HFFc6 (cell line): Measurements from ENCODE around the gene PC. TPM values are rescaled to one million over a fixed set of nuclear protein-coding genes. Genes with fewer than 3 reads are reported as not detected.
A peak's percentile ranks its signal among the peaks of the same experiment; 100 is the strongest.

ENCODE experiments used
- DNase-seq: peaks from one replicate; pipeline ENCODE4 v3.0.0-alpha.2; 2018
- H3K27ac Mint-ChIP-seq: 2 replicates; pipeline ENCODE4 v1.8.0; 2020; ENCODE audit warnings: mild to moderate bottlenecking, mixed read lengths
- H3K27me3 Mint-ChIP-seq: 2 replicates; pipeline ENCODE4 v1.8.0; 2021; ENCODE audit warnings: mild to moderate bottlenecking, moderate library complexity, mixed read lengths; ENCODE audit not compliant: insufficient read depth
- H3K36me3 Mint-ChIP-seq: 2 replicates; pipeline ENCODE4 v1.8.0; 2021; ENCODE audit warnings: low read depth, mixed read lengths
- H3K4me1 Mint-ChIP-seq: 2 replicates; pipeline ENCODE4 v1.8.0; 2020; ENCODE audit warnings: low read depth, mixed read lengths
- H3K4me3 Mint-ChIP-seq: 2 replicates; pipeline ENCODE4 v1.8.0; 2020; ENCODE audit warnings: mild to moderate bottlenecking, moderate library complexity, mixed read lengths
- H3K9me3 Mint-ChIP-seq: 2 replicates; pipeline ENCODE4 v1.8.0; 2020; ENCODE audit warnings: mild to moderate bottlenecking, mixed read lengths
- total RNA-seq, 6 experiments: library from RNA; stranded (reverse); fragmentation: NEBNext Ultra II Directional; extraction: Animal tissue kit (Norgen Biotek cat#: 25700); gene quantifications; 2 replicates in 1 of 6; 3 replicates in 5 of 6; pipeline ENCODE4 v1.2.3, GENCODE V29; 2021
- TF ChIP-seq, protein P1 (sequence below): fragments of 200-600 bp; sonication (generic); IDR thresholded peaks from 2 replicates; pipeline ENCODE4 v1.5.0; 2021; ENCODE audit warnings: antibody characterized with exemption, mild to moderate bottlenecking

PC gene
- total RNA-seq, 6 experiments from 2014 or later: 13.2 to 21.8 (median 19.3) TPM

DNA sequence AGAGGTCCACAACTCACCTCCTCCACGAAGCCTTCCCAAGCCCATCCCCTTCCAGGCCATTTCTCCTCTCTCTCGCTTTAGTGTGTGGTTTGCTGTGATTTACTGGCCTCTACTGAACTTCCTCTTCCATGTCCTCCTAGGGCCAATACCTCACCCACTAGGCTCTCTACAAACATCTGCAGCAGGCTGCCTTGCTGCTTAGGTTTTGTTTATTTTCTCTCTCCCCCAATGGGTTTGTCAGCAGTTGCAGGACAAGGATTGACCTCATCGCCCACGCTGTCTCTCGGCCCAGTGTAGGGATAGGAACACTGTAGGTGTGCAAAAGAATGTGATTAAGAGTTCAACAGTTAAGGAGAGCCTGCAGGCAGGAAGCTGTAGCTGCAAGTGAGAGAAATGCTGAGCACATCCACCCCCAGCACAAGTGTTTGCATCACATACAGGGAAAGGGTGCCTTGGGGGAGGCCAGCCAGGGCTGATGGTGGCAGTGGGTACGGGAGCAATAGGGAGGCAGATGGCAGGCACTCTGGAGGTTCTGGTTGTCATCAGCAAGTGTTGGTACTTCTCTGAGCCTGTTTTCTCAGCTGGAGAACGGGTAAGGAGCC lies 1.4 kb downstream of the PC start:
- Mint-ChIP-seq H3K4me3 (peak overlapping the region; percentile 73), H3K9me3 (peaks cover 6% of the 10 kb centered on the region; the same call in 1 of the 2 replicates), H3K4me1 (peaks cover 32% of the 10 kb centered on the region), H3K36me3 (peaks cover 6% of the 10 kb centered on the region; the same call in 1 of the 2 replicates), H3K27ac (peak overlapping the region; percentile 32), H3K27me3 (peaks cover 2% of the 10 kb centered on the region; the same call in 1 of the 2 replicates)
- peak; percentile 50 for DNase-seq
- TF ChIP-seq, protein P1, sequence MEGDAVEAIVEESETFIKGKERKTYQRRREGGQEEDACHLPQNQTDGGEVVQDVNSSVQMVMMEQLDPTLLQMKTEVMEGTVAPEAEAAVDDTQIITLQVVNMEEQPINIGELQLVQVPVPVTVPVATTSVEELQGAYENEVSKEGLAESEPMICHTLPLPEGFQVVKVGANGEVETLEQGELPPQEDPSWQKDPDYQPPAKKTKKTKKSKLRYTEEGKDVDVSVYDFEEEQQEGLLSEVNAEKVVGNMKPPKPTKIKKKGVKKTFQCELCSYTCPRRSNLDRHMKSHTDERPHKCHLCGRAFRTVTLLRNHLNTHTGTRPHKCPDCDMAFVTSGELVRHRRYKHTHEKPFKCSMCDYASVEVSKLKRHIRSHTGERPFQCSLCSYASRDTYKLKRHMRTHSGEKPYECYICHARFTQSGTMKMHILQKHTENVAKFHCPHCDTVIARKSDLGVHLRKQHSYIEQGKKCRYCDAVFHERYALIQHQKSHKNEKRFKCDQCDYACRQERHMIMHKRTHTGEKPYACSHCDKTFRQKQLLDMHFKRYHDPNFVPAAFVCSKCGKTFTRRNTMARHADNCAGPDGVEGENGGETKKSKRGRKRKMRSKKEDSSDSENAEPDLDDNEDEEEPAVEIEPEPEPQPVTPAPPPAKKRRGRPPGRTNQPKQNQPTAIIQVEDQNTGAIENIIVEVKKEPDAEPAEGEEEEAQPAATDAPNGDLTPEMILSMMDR: peak; percentile 30; the same call in 1 of the 2 replicates

DNA sequence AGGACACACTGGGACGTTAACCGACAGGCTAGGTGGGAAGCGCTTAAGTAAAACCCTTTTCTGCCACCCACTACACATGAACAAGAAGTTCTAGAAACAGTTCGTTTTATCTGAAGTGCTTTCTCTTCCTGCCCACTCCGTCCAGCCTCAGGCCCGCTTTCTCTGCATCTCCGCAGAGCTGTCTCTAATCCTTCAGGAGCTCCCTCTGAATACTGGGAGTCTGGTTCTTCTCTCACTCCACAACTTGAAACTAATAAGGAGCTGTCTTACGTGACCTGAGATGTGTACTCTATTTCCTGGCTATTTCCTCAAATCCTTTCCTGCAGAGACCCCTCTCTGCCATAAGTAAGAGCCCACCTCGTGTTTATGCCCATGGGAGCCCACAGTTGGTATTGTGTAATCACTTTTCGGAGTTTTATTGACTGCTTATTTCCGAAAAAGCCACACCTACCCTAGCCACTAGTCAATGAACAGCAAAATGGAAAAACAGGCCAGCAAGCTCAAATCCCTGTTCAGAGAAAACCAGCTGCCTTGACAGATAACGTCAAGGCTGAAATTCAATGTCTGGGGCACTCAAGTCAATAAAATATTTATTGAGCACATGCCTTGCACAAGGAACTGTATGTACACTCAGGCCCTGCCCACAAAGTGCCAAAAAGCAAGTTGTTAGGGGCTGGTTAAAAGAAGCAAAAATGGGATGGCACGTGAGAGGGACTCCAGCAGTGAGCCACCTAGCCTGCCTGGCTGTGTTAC lies 4.9 kb downstream of the PC start:
- no peak for DNase-seq
- peaks cover 36% of the 10 kb centered on the region for H3K4me1 Mint-ChIP-seq
- no peak overlapping the region for H3K4me3 Mint-ChIP-seq
- no peak overlapping the region for H3K27ac Mint-ChIP-seq
- H3K9me3 Mint-ChIP-seq: no peaks in the 10 kb centered on the region
- TF ChIP-seq, protein P1: no peak
- no peaks in the 10 kb centered on the region; the same call in 1 of the 2 replicates for H3K27me3 Mint-ChIP-seq
- peaks cover 6% of the 10 kb centered on the region; the same call in 1 of the 2 replicates for H3K36me3 Mint-ChIP-seq

DNA sequence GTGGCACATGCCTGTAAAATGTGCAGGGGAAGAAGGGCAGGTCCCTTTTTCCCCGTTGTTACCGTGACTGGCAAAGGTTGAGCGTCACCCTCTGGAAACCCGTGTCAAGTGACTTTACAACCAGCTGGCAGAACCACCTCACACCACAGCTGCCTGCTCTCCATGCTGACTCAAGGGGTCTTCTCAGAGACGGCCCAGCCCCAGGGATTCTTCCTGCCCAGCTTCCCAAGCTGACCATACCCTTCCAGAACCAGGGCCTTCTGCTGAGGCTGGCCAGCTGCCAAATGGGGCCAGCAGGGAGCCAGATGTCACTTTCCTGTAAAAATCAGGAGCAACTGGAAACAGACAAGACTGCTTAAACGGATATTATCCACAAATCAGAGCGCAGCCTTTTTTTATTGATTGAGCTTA lies 6.3 kb downstream of the PC start:
- H3K36me3 Mint-ChIP-seq: peaks cover 6% of the 10 kb centered on the region; the same call in 1 of the 2 replicates
- DNase-seq: no peak
- no peaks in the 10 kb centered on the region; the same call in 1 of the 2 replicates for H3K27me3 Mint-ChIP-seq
- TF ChIP-seq, protein P1: no peak
- H3K27ac Mint-ChIP-seq: no peak overlapping the region
- H3K4me3 Mint-ChIP-seq: no peak overlapping the region
- peaks cover 34% of the 10 kb centered on the region for H3K4me1 Mint-ChIP-seq
- no peaks in the 10 kb centered on the region for H3K9me3 Mint-ChIP-seq

DNA sequence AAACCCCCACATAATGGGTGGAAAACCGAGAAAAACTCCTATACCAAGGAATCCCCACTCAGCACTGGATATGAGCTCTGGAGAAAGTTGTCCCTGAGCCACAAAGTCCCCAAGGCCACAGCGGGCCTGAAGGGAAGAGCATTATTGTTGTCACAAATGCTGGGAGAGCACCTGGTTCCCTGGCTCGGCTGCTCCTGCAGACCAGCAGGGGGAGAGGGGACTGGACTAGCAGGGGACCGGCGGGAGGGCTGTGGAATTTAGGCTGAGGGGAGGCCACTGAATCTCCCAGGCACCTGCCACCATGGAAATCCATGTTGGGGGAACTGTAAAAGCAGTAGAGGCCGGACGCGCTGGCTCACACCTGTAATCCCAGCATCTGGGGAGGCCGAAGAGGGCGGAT lies 7.0 kb downstream of the PC start:
- no peak overlapping the region for H3K4me3 Mint-ChIP-seq
- TF ChIP-seq, protein P1: no peak
- H3K9me3 Mint-ChIP-seq: no peaks in the 10 kb centered on the region
- H3K36me3 Mint-ChIP-seq: peaks cover 6% of the 10 kb centered on the region; the same call in 1 of the 2 replicates
- no peaks in the 10 kb centered on the region; the same call in 1 of the 2 replicates for H3K27me3 Mint-ChIP-seq
- H3K27ac Mint-ChIP-seq: peak overlapping the region; percentile 94; the same call in 1 of the 2 replicates
- DNase-seq: no peak
- peaks cover 26% of the 10 kb centered on the region for H3K4me1 Mint-ChIP-seq

DNA sequence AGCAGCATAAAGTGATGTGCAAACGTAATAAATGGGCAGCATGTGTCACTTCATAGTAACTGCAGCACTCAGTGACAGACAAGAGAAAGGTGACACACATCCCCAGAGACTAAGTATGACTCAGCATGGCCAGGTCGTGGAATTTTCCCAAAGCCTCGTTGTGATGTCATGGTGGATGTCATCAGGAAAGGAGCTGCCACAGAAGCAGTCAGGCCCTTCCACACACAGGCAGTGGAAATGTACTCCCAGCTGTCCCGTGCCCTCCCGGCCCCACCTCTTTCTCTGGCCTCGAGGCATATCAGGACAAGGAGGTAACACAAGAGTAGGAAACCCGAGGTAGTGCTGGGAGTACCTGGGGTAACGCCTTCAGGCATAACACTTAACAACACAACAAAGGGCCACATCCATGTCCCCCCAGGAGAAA lies 8.1 kb downstream of the PC start:
- peak; percentile 92 for DNase-seq
- peaks cover 6% of the 10 kb centered on the region; the same call in 1 of the 2 replicates for H3K36me3 Mint-ChIP-seq
- peak overlapping the region; percentile 94 for H3K27ac Mint-ChIP-seq
- H3K27me3 Mint-ChIP-seq: no peaks in the 10 kb centered on the region; the same call in 1 of the 2 replicates
- TF ChIP-seq, protein P1: no peak
- H3K4me1 Mint-ChIP-seq: peaks cover 21% of the 10 kb centered on the region
- no peaks in the 10 kb centered on the region for H3K9me3 Mint-ChIP-seq
- 0 out of 2 replicates have a peak overlapping the region, but pooled peaks have one; percentile 15 for H3K4me3 Mint-ChIP-seq
